Body of pancreas (tissue), 4 donors: Measurements from ENCODE around the gene HMGB1.

Experiments used
- CTCF ChIP-seq, 7 experiments: fragments of 450-650 bp in 4 of 7; fragments of 200-600 bp in 3 of 7; sonication (generic) in 3 of 7; IDR thresholded peaks; one replicate each; pipeline ENCODE4 v1.5.1; 2016 to 2019; ENCODE audit warnings: antibody characterized with exemption in 7 of 7
- POLR2A ChIP-seq, 3 donors: fragments of 450-650 bp; IDR thresholded peaks; one replicate each; pipeline ENCODE4 v1.6.1; 2016; ENCODE audit warnings: antibody characterized with exemption in 3 of 3, mild to moderate bottlenecking in 2 of 3

GRCh38 chr13:30416471-30416870 lies 49.3 kb downstream of the HMGB1 start:
- no peak for TF ChIP-seq CTCF (IDR thresholded peaks at IDR 0.05)
- no peak for TF ChIP-seq POLR2A (IDR thresholded peaks at IDR 0.05)
